GM12872 (cell line): Measurements from ENCODE around the gene KCNJ15.

Source experiments
- TF ChIP-seq, protein P1 (sequence below): IDR thresholded peaks from 3 replicates; pipeline ENCODE4 v1.5.1; 2011; ENCODE audit warnings: low read depth, mild to moderate bottlenecking, low read length, moderate library complexity; ENCODE audit not compliant: insufficient read depth

The KCNJ15 gene

DNA sequence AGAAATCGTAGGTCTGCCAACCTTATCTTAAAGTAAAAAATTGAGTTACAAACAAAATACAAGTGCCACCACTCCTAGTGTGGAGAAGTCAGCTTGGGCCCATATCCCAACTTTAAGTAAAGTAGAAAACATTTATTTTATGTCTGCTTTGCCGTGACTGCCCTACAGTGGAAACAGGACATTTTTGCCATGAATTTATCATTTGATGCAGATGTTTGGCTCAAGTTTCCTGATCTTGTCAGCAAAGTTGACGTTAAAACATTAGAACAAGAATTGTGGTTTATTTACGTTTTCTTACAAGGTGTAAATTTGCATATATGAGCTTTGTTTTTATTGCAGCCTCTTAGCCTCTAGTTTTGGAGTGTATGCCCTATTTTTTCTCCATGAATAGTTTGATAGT is 17.1 kb upstream of the KCNJ15 start:
- TF ChIP-seq, protein P1, sequence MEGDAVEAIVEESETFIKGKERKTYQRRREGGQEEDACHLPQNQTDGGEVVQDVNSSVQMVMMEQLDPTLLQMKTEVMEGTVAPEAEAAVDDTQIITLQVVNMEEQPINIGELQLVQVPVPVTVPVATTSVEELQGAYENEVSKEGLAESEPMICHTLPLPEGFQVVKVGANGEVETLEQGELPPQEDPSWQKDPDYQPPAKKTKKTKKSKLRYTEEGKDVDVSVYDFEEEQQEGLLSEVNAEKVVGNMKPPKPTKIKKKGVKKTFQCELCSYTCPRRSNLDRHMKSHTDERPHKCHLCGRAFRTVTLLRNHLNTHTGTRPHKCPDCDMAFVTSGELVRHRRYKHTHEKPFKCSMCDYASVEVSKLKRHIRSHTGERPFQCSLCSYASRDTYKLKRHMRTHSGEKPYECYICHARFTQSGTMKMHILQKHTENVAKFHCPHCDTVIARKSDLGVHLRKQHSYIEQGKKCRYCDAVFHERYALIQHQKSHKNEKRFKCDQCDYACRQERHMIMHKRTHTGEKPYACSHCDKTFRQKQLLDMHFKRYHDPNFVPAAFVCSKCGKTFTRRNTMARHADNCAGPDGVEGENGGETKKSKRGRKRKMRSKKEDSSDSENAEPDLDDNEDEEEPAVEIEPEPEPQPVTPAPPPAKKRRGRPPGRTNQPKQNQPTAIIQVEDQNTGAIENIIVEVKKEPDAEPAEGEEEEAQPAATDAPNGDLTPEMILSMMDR: no peak

DNA sequence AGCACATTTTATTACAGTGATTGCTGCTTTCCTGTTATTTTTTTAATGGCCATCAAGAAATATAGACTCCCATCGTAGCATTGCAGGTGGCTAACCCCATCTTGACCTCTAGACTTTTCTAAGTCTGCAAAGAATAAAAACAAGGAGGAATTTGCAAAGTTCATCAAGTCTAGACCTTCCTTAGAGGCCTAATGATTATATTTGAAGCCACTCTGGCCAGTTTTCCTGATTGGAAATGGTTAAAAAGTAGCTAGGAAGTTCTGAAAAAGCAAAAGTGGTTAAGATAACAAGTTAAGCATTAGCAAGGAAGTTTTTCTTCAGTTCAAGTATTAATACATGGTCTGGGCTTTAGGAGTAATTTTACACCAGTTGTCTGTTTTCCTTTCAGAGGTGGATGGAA is 16.7 kb upstream of the KCNJ15 start:
- TF ChIP-seq, protein P1: no peak

DNA sequence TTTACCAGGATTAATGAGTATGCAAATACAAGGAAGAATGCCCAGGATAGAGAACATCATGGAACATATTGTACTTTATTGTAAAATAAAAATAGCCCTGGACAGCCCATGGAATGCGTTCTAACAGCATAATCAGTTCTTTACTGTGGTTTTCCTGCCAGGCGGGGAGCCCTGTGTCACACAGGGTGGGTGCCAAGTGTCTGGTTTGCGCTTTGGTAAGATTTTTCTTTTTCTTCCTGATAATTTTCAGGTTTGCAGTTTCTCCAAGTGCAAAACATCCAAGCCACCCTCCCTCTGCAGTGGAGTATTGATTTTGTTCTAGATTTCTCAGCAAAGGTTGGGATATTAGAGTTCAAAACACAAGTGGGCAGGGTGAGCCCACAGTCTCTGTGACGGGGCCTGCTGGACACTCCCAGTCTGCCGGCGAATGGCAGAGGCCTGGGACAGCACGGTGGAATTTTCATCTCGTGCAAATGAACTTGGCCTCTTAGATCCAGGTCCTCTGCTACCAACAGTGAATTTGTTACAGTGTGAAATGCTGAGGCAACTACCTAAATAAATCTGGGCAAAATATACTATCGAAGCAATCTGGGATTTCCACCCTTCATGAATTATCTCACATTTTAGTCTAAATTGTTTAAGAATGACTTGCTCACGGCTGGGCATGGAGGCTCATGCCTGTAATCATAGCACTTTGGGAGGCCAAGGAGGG is 15.6 kb upstream of the KCNJ15 start:
- TF ChIP-seq, protein P1: no peak

GRCh38 chr21:38242061-38242460 is 14.7 kb upstream of the KCNJ15 start:
- TF ChIP-seq, protein P1: no peak

DNA sequence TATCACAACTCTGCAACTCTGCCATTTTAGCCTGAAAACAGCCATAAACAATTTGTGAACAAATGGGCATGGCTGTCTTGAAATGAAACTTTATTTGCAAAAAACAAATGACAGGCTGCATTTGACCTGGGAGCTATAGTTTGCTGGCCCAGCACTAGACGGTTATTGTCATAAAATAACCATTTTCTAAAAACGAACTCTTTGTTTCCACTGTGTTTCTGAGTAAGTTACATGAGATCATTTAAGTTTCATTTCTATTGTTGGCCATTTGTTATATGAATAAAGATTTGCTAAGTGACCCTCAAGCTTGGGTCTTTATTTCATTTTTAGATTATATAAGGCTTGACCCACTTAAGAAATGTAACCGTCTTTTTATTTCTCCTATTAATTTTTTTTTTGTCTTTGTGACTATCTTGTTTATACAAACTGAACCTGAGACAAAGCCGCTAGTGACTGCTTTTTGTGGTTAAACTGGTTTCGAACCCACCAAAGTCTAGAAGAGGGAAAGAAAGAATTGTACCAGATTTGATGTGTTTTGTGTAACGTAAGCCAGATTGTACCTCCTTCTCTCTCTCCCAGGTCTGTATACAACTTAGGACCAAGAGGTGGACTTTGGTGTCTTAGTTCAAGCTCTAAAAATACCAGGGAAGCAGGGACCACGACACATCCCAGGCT is 12.9 kb upstream of the KCNJ15 start:
- TF ChIP-seq, protein P1: no peak

DNA sequence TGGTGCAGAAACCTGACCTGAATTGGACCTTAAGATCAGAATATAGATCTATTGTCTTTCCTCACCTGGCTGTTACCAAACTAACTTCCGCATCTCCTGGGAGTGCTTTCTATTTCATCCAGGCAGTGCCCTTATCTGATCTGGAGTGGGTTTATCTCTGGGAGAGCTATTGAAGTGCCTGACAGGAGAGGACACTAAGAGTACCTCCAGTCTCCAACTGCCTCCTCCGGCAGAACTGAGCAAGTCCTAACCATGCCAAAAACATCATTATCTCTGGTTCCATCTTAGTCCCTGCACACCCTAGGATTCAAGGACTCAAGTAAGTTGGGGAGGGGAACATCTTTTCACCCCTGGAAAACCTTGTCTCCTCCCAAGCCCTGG is 12.4 kb upstream of the KCNJ15 start:
- TF ChIP-seq, protein P1: no peak

- TF ChIP-seq, protein P1: no peak
Measured at GRCh38 chr21:38244885-38245869, 11.6 kb upstream of the KCNJ15 start.
